ENCODE results near the gene TBC1D16.

The TBC1D16 gene

GRCh38 chr17:79987187-79987934 is 48.3 kb downstream of the TBC1D16 start:
- DNase-seq (ENCODE audit: low read depth): no peak

GRCh38 chr17:79986411-79987186 is 49.1 kb downstream of the TBC1D16 start:
- no peak for DNase-seq (ENCODE audit: low read depth)

GRCh38 chr17:79985943-79986391 is 49.7 kb downstream of the TBC1D16 start:
- DNase-seq (ENCODE audit: low read depth): no peak

GRCh38 chr17:79985361-79985942 is 50.2 kb downstream of the TBC1D16 start:
- no peak for DNase-seq (ENCODE audit: low read depth)

GRCh38 chr17:79984877-79985276 is 50.8 kb downstream of the TBC1D16 start:
- DNase-seq (ENCODE audit: low read depth): no peak

- DNase-seq (ENCODE audit: low read depth): no peak
Measured at GRCh38 chr17:79984045-79984840, 51.4 kb downstream of the TBC1D16 start.

GRCh38 chr17:79983456-79983855 is 52.2 kb downstream of the TBC1D16 start:
- DNase-seq (ENCODE audit: low read depth): no peak

GRCh38 chr17:79982986-79983385 is 52.7 kb downstream of the TBC1D16 start:
- DNase-seq (ENCODE audit: low read depth): no peak

- DNase-seq (ENCODE audit: low read depth): no peak
Measured at GRCh38 chr17:79981661-79982101, 54.0 kb downstream of the TBC1D16 start.

GRCh38 chr17:79981090-79981489 is 54.6 kb downstream of the TBC1D16 start:
- no peak for DNase-seq (ENCODE audit: low read depth)

GRCh38 chr17:79980246-79981043 is 55.2 kb downstream of the TBC1D16 start:
- DNase-seq (ENCODE audit: low read depth): no peak

GRCh38 chr17:79979816-79980215 is 55.9 kb downstream of the TBC1D16 start:
- DNase-seq (ENCODE audit: low read depth): no peak

GRCh38 chr17:79979221-79979741 is 56.4 kb downstream of the TBC1D16 start:
- no peak for DNase-seq (ENCODE audit: low read depth)

GRCh38 chr17:79978548-79978855 is 57.2 kb downstream of the TBC1D16 start:
- no peak for DNase-seq (ENCODE audit: low read depth)

- DNase-seq (ENCODE audit: low read depth): no peak
Measured at GRCh38 chr17:79977708-79978547, 57.7 kb downstream of the TBC1D16 start.

GRCh38 chr17:79977161-79977631 is 58.5 kb downstream of the TBC1D16 start:
- no peak for DNase-seq (ENCODE audit: low read depth)

- no peak for DNase-seq (ENCODE audit: low read depth)
Measured at GRCh38 chr17:79976451-79976850, 59.2 kb downstream of the TBC1D16 start.

GRCh38 chr17:79975498-79976134 is 60.1 kb downstream of the TBC1D16 start:
- no peak for DNase-seq (ENCODE audit: low read depth)
